Bronchial epithelial cell (primary cell): ENCODE measurements around the gene OR4C12. TPM values are rescaled to one million over a fixed set of nuclear protein-coding genes. Genes with fewer than 3 reads are reported as not detected.
"Not testable (repeated sequence)": the region's sequence is repeated elsewhere in the genome, so short reads cannot be mapped to it uniquely, and the experiment has no call there.

Source experiments
- DNase-seq: peaks from one replicate; pipeline ENCODE4 v3.0.0-alpha.2; 2010; ENCODE audit warnings: low read depth
- FAIRE-seq: peaks from 2 replicates; lab custom pipeline; 2011; peaks lifted over from hg19 to GRCh38; lab: Jason Lieb, UNC
- H3K27me3 ChIP-seq: 2 replicates; pipeline ENCODE4 v1.5.1; 2011; ENCODE audit warnings: low read length; ENCODE audit not compliant: control insufficient read depth, insufficient read depth
- H3K36me3 ChIP-seq: 2 replicates; pipeline ENCODE4 v1.5.1; 2011; ENCODE audit warnings: low read length; ENCODE audit not compliant: control insufficient read depth, insufficient read depth
- H3K4me3 ChIP-seq: 2 replicates; pipeline ENCODE4 v1.5.1; 2011; ENCODE audit warnings: mild to moderate bottlenecking, low read depth, low read length, control low read depth
- total RNA-seq: library from RNA; depleted of rRNA; stranded (reverse); fragments of >200 nt; gene quantifications from 2 replicates; pipeline ENCODE4 v1.2.1, GENCODE V29; 2014
- TF ChIP-seq, protein P1 (sequence below): IDR thresholded peaks from 2 replicates; pipeline ENCODE4 v1.5.1; 2011; ENCODE audit warnings: mild to moderate bottlenecking, moderate library complexity, low read length, control low read depth, inconsistent platforms; ENCODE audit not compliant: insufficient read depth, severe bottlenecking

OR4C12 gene
- total RNA-seq, result not detected in 2 replicates

DNA sequence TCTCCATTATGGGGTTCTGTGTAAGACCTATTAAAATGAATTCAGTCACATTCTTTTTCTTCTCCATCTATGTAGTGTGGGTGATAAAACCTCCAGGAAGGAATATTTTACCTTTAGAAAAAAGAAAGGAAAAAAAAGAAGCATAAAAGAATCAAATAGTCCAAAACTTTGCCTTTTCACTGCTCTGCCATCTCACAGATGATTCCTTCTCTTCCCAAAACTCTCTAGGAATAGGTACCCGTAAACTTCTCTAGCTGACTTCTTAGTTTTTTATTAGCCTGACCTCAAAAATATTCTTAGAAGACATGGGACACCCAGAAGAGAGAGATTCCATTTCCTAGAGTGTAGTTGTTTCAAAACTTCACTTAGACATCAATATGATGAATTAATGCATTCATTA lies at the start of gene OR4C12:
Gene OR4C12 (minus strand): TSS at position 101 of the 400 bp plus-strand sequence. CDS start 34 bp downstream, at position 67.
- not testable (repeated sequence) for DNase-seq, H3K36me3 ChIP-seq, H3K27me3 ChIP-seq, FAIRE-seq, H3K4me3 ChIP-seq

DNA sequence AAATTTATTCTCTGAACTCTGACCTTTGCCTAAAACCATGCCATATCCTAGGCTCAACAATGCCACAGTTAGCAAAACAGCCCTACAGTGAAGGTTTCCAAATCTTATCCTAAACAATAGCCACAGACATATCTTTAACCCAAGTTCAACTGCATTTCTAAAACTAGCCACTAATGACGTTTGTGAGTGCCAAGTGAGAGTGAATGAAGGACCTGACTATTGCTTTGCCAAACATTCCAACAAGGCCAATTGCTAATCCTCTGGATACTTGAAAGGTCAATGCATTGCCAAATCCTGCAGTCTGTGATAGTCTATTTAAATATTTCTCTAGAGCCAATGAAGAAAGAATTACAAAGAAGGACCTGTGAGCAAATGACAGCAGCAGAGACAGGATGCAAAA lies 47.9 kb upstream of the OR4C12 start:
- FAIRE-seq, result no peak
- H3K36me3 ChIP-seq, result no peaks in the 10 kb centered on the region
- no peak overlapping the region for H3K4me3 ChIP-seq
- TF ChIP-seq, protein P1, sequence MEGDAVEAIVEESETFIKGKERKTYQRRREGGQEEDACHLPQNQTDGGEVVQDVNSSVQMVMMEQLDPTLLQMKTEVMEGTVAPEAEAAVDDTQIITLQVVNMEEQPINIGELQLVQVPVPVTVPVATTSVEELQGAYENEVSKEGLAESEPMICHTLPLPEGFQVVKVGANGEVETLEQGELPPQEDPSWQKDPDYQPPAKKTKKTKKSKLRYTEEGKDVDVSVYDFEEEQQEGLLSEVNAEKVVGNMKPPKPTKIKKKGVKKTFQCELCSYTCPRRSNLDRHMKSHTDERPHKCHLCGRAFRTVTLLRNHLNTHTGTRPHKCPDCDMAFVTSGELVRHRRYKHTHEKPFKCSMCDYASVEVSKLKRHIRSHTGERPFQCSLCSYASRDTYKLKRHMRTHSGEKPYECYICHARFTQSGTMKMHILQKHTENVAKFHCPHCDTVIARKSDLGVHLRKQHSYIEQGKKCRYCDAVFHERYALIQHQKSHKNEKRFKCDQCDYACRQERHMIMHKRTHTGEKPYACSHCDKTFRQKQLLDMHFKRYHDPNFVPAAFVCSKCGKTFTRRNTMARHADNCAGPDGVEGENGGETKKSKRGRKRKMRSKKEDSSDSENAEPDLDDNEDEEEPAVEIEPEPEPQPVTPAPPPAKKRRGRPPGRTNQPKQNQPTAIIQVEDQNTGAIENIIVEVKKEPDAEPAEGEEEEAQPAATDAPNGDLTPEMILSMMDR, result no peak
- H3K27me3 ChIP-seq, result no peaks in the 10 kb centered on the region
- no peak for DNase-seq

DNA sequence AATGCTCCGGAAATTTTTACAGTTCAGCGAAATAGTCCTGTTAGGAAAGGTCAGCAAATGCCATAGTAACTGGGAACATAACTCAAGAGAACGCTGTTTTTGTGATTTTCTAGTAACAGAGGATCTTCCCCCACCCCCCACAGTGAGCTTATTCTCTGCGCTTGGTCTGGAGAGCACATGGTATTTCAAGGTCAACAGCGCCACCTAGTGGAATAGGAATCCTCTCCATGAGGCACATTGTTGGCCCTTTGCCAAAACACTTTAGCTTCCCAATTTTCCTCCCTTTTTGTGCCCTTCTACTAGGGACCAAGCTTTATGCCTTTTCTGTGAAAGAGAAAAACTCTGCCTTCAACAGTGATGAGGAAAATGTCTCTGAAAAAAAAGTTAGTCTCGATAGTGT lies 13.2 kb upstream of the OR4C12 start:
- TF ChIP-seq, protein P1, result peak; percentile 65
- DNase-seq, result peak; percentile 44
- Histone ChIP-seq H3K36me3 (no peaks in the 10 kb centered on the region), H3K27me3 (no peaks in the 10 kb centered on the region), H3K4me3 (no peak overlapping the region)
- no peak for FAIRE-seq

DNA sequence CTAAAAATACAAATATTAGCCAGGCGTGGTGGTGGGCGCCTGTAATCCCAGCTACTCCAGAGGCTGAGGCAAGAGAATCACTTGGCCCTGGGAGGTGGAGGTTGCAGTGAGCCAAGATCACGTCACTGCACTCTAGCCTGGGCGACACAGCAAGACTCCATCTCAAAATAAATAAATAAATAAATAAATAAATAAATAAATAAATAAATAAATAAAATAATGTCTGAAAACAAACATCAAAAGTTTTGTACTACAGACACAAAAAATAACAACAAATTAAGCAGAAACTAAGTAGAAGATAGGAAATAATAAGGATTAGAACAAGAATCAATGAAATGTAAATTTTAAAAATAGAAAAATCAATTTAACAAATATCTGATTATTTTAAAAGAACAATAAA lies 8.9 kb downstream of the OR4C12 start:
- not testable (repeated sequence) for FAIRE-seq, H3K4me3 ChIP-seq, DNase-seq

DNA sequence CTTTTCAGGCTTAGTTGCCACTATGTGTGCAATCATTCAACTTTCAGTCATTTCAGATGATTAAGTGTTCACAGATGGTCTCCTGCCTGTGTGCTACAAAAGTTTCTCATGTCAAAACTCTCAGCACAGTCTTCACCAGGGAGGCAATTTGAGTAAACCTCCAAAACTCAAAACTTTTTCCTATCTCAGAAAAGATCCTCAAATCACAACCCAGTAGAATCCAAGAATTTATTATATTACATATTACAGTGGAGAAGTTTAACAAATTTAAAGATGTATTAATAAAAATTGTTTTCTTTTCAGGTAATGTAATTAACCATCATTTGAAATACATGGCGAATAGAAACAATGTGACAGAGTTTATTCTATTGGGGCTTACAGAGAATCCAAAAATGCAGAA lies 30.2 kb downstream of the OR4C12 start, which contains the start of gene OR4C13:
Gene OR4C13 (plus strand): TSS at position 301 of the 400 bp plus-strand sequence. CDS start 32 bp downstream, at position 333.
- no peaks in the 10 kb centered on the region for H3K36me3 ChIP-seq
- no peak for FAIRE-seq
- DNase-seq, result no peak
- H3K4me3 ChIP-seq, result no peak within 1 kb of the TSS
- TF ChIP-seq, protein P1, result no peak
- no peaks in the 10 kb centered on the region for H3K27me3 ChIP-seq

More for the DNA sequence above, 8.9 kb downstream of the OR4C12 start:
- H3K27me3 ChIP-seq, H3K36me3 ChIP-seq: not testable (repeated sequence)

DNA sequence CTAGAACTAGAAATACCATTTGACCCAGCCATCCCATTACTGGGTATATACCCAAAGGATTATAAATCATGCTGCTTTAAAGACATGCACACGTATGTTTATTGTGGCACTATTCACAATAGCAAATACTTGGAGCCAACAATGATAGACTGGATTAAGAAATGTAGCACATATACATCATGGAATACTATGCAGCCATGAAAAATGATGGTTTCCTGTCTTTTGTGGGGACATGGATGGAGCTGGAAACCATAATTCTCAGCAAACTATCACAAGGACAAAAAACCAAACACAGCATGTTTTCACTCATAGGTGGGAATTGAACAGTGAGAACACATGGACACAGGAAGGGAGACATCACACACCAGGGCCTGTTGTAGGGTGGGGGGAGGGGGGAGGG lies 33.6 kb downstream of the OR4C12 start:
- not testable (repeated sequence) for FAIRE-seq, H3K27me3 ChIP-seq, H3K4me3 ChIP-seq, DNase-seq, H3K36me3 ChIP-seq

Other genes starting within 250 kb of the OR4C12 start
- not detected in 2 replicates for gene OR4C13, start 30.1 kb downstream of the OR4C12 start, total RNA-seq
- gene OR4C45, start 50.3 kb upstream of the OR4C12 start, total RNA-seq, result not detected in 2 replicates